Mesenteric fat pad (tissue), 1 donor: ENCODE data around the gene METTL27. TPM values are rescaled to one million over a fixed set of nuclear protein-coding genes. Genes with fewer than 3 reads are reported as not detected.
"Not testable (repeated sequence)": the region's sequence is repeated elsewhere in the genome, so short reads cannot be mapped to it uniquely, and the experiment has no call there.

ENCODE experiments used
- DNase-seq: peaks from one replicate; pipeline ENCODE4 v3.0.0-alpha.2; 2020; ENCODE audit warnings: low spot score
- long read RNA-seq: library from polyadenylated mRNA; unstranded; transcript quantifications from one replicate; pipeline ENCODE4 v2.0.0, GENCODE V29; 2020
- total RNA-seq: library from RNA; stranded (reverse); fragmentation: NEBNext Ultra II Directional; extraction: Animal tissue kit (Norgen Biotek cat#: 25700); gene quantifications from one replicate; pipeline ENCODE4 v1.2.1, GENCODE V29; 2021
- donor health status: DM: yes; HTN: yes; CAD: no.

METTL27 gene
- total RNA-seq = 1.7 TPM
- long read RNA-seq = 0 reads

- peak; percentile 95 for DNase-seq
Measured at GRCh38 chr7:73842067-73842976, at the start of gene METTL27. Gene METTL27, minus strand, starts transcription at chr7:73842516. Its CDS starts 376 bp downstream, at chr7:73842140.

DNA sequence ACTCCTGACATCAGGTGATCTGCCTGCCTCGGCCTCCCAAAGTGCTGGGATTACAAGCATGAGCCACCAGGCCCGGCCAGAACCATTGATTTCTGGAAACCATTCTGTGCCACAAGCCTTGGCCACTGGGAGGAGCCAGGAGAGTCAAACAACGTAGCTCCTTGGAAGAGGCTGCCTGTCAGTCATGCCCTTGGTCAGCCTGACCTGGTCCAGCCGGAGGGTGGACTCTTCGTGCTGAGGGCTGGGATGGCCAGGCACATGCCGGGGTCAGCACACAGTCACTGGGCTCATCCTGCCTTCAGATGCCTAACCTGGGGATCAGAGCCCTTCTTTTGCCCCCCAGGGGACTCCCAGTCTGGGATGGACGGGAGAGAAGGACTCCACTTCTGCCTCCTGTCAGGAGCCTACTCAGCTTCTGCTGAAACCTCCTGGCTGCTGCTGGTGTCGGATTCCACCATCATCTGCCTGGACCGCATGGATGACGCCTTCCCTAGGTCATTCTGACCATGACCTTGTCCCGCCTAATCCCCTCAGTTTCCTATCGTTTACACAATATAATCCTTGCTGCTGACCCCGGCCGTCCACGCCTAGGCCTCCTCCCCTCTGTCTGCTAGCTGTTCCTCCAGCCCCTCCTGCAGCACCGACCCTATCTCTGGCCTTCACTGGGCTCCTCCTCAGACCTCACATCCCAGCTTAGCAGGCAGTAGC lies 49.0 kb upstream of the METTL27 start:
- DNase-seq = no peak

GRCh38 chr7:73890555-73891147 lies 48.3 kb upstream of the METTL27 start:
- DNase-seq = no peak

- no peak for DNase-seq
Measured at GRCh38 chr7:73888959-73889358, 46.6 kb upstream of the METTL27 start.

DNA sequence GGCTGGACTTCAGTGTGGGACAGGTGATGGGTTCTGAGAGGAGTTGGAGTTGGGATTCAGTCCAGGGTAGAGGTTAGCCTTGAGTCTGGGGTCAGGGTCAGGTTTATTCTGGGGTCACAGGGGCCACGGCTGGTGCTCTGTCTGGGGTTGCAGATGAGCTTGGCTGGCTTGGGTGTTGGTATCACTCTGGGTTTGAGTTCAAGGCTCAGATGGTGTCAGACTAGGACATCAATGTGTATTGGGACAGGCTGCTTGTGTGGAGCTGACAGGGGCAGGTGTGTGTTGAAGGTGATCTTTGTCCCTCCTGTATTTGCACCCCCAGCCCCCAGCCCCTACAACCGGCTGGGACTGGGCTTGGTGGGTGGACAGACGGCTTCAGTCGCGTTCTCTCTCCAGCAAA lies 45.4 kb upstream of the METTL27 start:
- DNase-seq = no peak

GRCh38 chr7:73885975-73886798 lies 43.9 kb upstream of the METTL27 start:
- no peak for DNase-seq

- no peak for DNase-seq
Measured at GRCh38 chr7:73885433-73885974, 43.2 kb upstream of the METTL27 start.

GRCh38 chr7:73884867-73885422 lies 42.6 kb upstream of the METTL27 start:
- DNase-seq = not testable (repeated sequence)

GRCh38 chr7:73882047-73882402 lies 39.7 kb upstream of the METTL27 start:
- DNase-seq = no peak

GRCh38 chr7:73881352-73882046 lies 39.2 kb upstream of the METTL27 start:
- no peak for DNase-seq

DNA sequence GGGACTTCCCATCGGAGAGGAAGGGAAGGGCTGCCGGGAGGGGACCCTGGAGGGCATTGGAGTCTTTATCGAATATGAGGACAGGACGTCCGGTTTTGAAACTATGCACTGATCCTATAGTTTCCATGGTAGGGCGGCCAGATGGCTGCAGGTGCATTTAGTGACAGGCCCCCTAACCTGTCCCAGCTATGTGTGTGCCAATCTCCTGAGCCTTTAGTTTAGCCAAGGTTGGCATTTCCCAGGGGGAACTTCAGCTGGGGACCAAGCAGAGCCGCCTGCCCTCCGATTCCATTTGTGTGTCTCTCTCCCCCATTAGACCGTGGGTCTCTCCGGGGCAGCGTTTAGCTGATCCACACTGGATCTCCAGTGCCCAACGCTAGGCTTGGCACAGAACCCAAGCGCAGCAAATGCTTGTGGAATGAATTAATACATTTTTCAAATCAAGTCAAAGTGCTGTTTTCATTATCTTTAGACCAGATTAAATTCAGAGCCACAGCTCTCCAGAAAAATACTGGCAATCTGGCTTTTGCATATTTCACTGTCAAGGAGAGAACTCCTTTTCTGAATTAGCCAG lies 38.5 kb upstream of the METTL27 start:
- DNase-seq = no peak

GRCh38 chr7:73879977-73880681 lies 37.8 kb upstream of the METTL27 start:
- DNase-seq = no peak

- DNase-seq = no peak
Measured at GRCh38 chr7:73876973-73877372, 34.7 kb upstream of the METTL27 start.

DNA sequence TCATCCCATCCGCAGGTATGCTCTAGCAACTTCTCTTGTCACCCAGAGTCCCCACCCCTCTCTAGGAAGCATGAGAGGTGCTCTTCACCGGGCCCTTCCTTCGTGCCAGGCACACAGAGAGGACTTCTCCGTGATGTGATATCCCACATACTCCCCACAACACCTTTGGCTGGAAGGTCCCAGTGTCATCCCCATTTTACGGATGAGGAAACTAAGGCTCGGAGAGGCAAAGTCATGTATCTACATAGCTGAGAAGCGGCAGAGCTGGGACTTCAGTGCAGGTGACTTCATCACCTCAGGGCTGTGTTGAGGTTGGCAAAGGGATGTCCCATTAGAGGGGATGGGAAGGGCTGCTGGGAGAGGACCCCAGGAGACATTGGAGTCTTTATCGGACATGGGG lies 34.0 kb upstream of the METTL27 start:
- DNase-seq = no peak

GRCh38 chr7:73872056-73872908 lies 30.0 kb upstream of the METTL27 start:
- DNase-seq = no peak

DNA sequence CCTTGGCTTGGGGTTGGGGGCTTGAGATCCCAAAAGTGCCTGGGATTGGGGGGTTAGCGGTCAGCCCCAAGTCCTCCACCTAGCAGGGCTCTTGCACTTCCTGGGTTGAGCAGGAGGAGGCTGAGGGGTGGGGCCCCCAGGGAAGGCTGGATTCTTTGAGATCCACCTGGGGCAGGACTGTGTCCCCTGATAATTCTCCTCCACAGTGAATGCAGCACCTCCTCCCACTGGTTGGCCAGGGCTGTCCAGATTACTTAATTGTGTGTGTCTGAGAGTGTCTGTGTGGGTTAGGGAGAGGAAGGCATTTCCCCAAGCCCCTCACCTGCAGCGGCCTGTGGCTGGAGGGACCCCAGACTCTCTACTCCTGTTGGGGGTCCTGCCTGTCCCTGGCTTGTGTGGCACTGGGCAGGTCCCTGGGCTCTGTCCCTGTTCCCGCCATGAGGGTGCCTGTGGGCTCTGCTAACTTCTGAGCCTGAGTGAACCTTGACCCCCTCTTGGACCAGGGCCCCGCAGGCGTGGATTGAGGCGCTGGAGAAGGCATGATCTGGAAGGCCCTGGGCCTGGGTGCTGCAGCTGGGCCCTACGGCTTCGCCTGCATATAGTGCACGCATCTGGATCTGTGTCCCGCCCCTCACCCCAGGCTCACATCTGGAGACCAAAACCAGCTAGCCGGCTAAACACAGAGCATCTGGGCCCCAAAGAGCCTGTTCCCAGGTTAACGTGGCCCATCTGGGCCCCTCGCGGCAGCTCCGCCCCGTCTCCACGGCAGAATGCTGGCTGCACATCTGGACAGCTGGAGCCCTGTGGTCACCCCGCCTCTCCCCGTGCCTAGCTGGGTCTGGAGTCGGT lies 29.1 kb upstream of the METTL27 start:
- DNase-seq = no peak

DNA sequence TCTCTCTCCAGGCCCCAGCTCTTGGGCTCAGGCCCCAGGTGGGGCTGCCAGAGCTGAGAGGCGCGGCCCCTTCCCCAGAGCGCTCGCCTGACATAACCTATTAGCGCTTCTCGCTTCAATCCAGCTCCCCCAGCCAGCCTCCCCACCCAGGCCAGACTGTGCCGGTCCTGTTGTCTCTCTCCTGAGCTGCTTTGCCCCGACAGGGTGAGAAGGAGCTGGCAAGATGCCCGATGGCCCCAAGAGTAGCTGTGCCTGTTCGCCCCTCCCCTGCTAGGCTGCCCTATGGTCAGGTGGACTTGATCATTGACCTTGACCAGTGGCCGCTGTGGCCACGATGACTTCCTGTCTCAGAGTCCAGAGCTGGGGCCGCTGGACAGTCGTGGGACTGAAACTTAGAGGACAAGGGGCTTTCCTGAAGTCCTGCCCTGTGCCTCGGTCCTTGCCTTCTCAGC lies 27.8 kb upstream of the METTL27 start:
- no peak for DNase-seq
